Activated CD4-positive, CD25-positive, alpha-beta regulatory T cell treated with anti-CD3 and anti-CD28 coated beads, Interleukin-2, amount 50 U/mL, for 72 hours (primary cell): Measurements from ENCODE around the gene RTL3.
"Not testable (repeated sequence)": the region's sequence is repeated elsewhere in the genome, so short reads cannot be mapped to it uniquely, and the experiment has no call there.

Source experiments
- DNase-seq: peaks from one replicate; pipeline ENCODE4 v3.0.0; 2021

The RTL3 gene

DNA sequence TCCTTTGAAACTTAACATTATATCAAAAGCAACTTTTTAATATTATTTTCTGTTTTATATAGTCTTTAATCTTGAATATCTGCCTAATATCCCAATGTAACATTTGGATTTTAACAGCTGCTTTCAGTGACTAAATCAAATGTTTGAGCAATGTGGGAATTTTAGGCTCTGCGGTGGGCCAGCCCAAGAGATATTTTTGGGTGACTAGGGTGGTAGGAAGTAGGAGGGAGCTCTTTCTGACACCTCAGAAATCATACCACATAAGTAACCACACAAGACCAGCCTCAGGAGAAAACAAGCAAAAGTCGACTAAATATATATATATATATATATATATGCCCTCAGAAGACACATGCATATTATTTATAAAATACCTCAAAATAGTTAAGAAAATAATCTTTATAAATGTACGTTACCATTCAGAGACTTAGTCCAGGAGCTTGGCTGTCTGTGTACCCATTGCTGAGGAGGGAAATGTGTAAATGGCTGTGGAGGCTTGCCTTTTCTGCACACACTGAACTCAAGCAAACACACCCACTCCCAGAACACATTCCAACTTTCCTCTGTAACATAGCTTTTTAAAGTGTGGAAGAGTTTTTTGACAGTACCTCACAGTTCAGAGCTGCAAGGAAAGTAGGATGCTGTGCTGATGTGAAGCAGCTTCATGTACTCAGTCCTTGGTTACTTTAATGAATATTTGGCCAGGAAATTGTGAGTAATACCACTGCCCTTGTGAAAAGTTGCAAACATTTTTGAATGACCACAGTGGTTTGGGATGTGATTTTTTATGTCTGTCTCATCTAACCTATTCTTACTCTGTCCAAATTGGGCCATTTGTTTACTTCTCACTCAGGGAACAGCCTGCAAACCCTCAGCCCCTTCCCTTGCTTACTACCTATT lies at the start of gene RTL3:
Gene RTL3, minus strand, starts transcription at position 484 of the 900 bp plus-strand sequence. CDS start 908 bp downstream, outside the sequence.
- DNase-seq, result no peak

GRCh38 chrX:78708816-78709215 lies 49.7 kb upstream of the RTL3 start:
- no peak for DNase-seq

- no peak for DNase-seq
These were observed 49.1 kb upstream of the RTL3 start for GRCh38 chrX:78708262-78708661.

DNA sequence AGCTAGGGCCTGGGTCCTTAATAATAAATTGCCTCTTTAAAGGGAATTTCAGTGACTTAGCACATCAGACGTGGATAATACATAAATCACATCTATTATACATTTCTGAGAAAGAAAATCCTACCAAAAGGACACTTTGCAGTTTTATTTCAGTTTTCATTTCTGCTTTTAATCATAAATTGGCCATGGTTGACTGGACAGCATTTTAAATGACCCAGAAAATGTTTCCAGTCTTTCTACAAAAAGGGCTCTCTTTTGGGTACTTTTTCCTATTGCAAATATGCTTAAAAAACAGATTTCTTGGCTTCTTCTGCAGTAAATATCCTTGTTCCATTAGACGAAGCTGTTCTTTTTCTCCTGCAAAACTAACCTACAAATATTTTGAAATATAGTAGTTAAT lies 46.9 kb upstream of the RTL3 start:
- no peak for DNase-seq

DNA sequence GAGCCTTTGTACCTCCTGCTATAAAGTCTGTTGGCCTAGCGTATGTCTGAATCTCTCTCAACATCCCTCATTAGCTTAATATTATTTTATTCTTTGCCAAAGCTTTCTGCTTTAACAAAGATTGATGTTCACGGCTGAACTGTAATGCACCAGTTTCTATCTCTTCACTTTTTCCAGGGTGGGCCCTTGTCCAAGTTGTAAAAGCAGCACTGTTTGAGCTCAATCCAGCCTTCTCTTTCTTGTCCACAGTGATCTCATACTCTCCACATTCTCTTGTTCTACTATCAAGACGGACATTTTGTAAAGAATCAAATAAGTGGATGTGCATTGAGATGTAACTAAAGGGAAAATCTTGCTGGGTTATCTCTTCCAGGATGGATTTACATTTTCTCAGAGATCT lies 34.4 kb upstream of the RTL3 start:
- no peak for DNase-seq

- DNase-seq, result no peak
These were observed 33.9 kb upstream of the RTL3 start for GRCh38 chrX:78693012-78693411.

DNA sequence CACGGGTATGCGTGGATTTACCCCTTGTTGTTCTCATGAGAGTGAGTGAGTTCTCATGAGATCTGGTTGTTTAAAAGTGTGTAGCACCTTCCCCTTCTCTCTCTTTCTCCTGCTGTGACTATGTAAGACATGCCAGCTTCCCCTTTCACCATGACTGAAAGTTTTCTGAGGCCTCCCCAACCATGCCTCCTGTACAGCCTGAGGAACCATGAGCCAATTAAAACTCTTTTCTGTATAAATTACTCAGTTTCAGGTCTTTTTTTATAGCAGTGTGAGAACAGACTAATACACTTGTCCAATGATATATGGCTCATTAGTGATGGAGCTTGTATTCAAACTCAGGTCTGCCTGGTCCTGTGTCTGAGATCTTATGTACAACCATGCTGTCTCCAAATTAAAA lies 28.5 kb upstream of the RTL3 start:
- DNase-seq, result no peak

- DNase-seq, result no peak
These were observed 14.1 kb upstream of the RTL3 start for GRCh38 chrX:78673246-78673645.

DNA sequence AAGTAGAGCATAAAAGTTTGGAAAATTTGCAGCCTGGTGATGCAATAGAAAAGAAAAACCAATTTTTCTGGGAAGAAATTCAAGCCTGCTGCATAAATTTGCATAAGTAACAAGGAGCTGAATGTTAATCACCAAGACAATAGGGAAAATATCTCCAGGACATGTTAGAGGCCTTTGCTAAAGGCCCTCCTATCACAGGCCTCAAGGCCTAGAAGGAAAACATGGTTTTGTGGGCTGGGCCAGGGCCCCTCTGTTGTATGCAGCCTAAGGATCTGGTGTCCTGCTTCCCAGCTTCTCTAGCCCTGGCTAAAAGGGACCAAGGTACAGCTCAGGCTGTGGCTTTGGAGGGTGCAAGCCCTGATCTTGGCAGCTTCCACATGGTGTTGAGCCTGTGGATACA lies 6.2 kb upstream of the RTL3 start:
- no peak for DNase-seq

GRCh38 chrX:78661836-78662235 lies 2.7 kb upstream of the RTL3 start:
- no peak for DNase-seq

DNA sequence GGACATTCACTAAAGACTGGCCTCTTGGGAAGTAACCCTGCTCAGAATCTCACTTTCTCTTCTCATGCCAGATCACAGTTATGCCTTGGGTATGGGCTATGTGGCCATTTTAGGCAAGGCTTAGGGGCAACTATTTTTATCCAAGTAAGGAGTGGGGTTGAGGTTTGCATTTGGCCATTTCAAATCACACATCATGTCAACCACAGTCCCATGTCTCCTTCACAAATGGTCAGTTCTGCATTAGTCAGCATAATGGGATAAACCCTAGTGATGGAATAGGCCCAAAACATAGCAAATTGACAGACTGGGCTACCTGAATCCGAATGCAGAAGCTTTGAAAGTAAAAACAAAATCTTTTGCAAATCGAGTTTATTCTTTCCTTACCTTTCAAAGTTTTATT lies 827 bp upstream of the RTL3 start:
- no peak for DNase-seq

DNA sequence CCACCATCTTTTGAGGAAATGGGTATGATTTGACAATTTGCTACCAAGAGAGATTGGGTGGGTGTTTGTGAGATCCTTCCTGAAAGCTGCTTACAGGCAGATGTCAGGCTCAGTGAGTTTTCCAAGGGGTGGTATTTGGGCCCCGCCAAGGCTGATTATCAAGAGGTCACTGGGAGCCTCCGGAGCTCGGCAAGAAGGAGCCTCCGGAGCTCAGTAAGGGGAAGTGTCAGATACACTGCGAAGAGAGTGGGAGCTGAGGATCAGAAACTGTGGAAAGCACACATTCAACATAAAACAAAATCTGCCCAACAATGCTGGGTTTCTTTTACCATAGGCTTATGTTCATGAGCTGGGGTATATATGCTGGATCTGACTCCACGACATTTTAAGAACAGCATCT lies 714 bp downstream of the RTL3 start:
- no peak for DNase-seq

DNA sequence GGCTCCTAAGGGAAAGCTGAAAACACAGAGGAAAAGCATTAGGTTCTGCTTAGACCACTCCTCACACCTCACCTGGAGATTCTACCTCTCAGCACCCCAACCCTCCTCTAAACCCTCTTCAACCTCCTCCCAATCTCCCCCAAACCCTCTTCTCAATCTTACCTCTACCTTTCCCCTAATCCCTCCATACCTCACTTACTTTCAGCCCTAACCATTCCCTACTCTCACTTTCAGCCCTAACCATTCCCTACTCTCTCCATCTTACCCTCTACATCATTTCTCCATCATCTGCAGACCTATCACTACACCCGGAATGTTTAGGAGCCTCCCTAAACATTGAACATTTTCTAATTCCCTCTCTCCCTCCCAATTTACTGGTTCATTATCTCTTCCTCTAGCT lies 3.5 kb downstream of the RTL3 start:
- no peak for DNase-seq

DNA sequence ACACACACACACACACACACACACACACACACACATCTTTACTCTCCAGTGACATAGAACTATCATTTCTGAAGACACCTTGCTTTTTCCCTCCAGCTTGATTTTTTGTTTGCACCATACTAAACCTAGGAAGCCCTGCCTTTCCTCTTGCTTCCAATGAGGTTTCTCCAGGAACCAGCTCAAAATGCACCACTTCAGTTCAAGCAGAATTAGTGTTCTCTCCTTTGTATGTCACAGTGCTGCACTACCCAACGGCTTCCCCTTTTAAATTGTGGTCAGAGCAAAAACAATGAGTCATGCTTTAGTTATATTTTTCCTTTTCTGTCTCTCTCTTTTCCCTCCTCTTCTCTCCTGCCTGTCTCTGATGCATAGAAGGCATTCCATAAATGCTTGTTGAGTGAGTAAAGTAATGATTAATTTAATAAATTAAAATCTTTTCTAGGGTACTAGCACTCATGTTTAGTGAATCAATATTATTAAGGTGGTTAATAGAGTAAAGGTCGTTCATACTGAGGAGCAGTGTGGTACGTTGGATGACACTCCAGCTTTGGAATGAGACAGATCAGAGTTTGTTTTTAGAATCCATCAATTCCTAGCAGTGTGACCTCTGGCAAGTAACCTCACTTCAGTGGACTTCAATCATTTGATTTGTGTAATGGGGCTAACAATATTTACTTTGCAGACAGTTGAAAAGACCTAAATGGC lies 5.9 kb downstream of the RTL3 start:
- no peak for DNase-seq

- DNase-seq, result no peak
These were observed 8.2 kb downstream of the RTL3 start for GRCh38 chrX:78650906-78651437.

GRCh38 chrX:78643874-78644273 lies 15.3 kb downstream of the RTL3 start:
- no peak for DNase-seq

- DNase-seq, result no peak
These were observed 16.0 kb downstream of the RTL3 start for GRCh38 chrX:78643096-78643495.

DNA sequence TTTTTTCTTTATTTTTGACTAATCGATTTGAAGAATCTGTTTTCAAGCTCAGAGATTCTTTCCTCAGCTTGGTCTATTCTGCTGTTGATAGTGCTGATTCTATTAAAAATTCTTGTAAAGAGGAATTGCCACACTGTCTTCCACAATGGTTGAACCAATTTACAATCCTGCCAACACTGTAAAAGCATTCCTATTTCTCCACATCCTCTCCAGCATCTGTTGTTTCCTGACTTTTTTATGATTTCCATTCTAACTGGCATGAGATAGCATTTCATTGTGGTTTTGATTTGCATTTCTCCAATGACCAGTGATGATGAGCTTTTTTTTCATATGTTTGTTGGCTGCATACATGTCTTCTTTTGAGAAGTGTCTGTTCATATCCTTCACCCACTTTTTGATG lies 23.0 kb downstream of the RTL3 start:
- not testable (repeated sequence) for DNase-seq

GRCh38 chrX:78624962-78625909 lies 33.9 kb downstream of the RTL3 start:
- DNase-seq, result no peak

GRCh38 chrX:78624426-78624825 lies 34.7 kb downstream of the RTL3 start:
- DNase-seq, result no peak

DNA sequence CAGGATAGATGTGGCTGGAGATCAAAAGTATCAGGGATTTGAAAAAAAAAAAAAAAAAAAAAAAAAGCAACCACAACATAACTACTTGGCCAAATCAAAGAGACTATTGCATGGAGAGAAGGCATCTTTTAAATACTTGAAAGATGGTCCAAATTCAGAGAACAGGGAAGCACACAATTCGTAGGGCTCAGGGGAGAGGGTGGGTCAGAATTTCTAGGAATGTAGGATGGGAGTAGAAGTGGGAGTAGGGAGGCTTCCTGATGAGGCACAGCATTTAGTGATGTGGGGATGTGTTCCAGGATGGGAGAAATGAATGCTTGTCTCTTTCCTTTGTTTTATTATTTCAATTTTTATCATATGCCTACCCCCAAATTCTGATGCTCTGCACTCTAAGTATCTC lies 36.3 kb downstream of the RTL3 start:
- no peak for DNase-seq

DNA sequence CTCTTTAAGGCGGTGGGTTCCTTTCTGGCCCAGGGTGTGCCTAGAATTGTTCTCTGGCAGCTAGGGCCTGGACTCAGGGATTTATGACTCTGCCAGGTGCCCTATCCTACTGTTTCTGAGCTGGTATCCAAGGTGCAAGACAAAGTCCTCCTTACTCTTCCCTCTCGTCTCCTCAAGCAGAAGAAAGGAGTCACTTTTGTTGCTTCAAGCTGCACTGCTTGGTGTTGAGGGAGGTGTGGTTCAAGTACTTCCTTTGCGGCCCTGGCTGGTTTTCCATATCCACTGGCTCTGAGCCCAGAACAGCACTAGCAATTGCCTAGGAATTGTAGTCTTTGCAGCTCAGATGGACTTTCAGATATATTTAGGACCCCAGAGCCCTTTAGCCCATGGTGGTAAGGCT lies 39.3 kb downstream of the RTL3 start:
- DNase-seq, result no peak

DNA sequence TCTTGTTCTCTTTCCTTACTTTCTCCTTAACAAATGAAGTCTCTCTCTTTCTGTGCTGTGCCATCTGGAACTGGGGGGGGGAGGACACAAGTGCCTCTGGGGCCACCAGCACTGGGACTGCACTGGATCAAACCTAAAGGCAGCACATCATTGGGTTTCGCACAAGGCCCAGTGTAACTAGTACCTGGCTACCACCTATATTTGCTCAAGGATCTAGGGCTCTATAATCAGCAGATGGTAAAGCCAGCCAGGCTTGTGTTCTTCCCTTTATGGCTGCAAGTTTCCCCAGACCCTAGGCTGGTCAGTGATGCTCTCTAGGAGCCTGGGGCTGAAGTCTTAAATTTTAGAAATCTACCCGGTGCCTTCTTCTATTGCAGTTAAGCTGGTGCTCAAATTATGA lies 40.1 kb downstream of the RTL3 start:
- DNase-seq, result no peak
